RWPE1 (cell line): ENCODE results near the gene PLEK2.

Experiments used
- CTCF ChIA-PET: fragments of 350-600 bp; sonication (Branson Sonifier 250); formaldehyde crosslinking; extraction: SDS; loops from one replicate; lab custom pipeline; 2021; lab: Yijun Ruan, JAX
- POLR2A ChIA-PET: fragments of 400-600 bp; formaldehyde crosslinking; extraction: SDS; loops from one replicate; lab custom pipeline; 2020; ENCODE audit warnings: antibody characterized with exemption; ENCODE audit not compliant: low non-redundant PET; lab: Yijun Ruan, JAX
- DNase-seq: peaks from one replicate; pipeline ENCODE4 v3.0.0; 2012; ENCODE audit warnings: low spot score
- H3K27ac ChIP-seq: fragments of 450-650 bp; 2 replicates; pipeline ENCODE4 v1.5.1; 2017
- CTCF ChIP-seq: fragments of 450-650 bp; conservative IDR thresholded peaks from 2 replicates; pipeline ENCODE4 v1.5.1; 2017; ENCODE audit warnings: low read depth, mild to moderate bottlenecking

PLEK2 gene

DNA sequence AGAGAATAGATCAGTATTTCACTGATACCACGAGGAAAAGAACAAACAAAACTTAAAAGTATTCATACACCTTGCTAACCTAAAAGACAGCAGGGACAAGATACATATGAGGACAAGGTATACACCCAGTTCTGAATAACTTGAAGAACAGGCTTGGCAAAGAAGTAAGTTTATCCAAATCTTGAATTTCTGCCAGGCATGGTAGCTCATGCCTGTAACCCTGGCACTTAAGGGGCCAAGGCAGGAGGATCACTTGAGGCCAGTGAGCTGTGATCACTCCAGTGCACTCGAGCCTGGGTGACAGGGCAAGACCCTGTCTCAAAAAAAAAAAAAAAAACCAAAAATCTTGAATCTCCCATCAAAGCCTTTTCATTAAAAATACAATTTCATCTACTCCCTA is 26.8 kb downstream of the PLEK2 start:
- POLR2A ChIA-PET, result interaction anchor here (0.7 kb wide), 1 partner anchor 27 kb away, joined by 3 read pairs; no protein-coding TSS in a partner anchor
- TF ChIP-seq CTCF, result no peak
- CTCF ChIA-PET, result interaction anchor here (0.6 to 1.2 kb wide), 2 partner anchors 13 to 452 kb away, joined by 3 to 4 read pairs; no protein-coding TSS in a partner anchor
- no peak overlapping the region for H3K27ac ChIP-seq
- no peak for DNase-seq

- no peak for DNase-seq
- POLR2A ChIA-PET, result interaction anchor here (1.0 kb wide), 1 partner anchor 14 kb away, joined by 6 read pairs; no protein-coding TSS in a partner anchor
- H3K27ac ChIP-seq, result no peak overlapping the region
- CTCF ChIA-PET, result no interaction called here
- TF ChIP-seq CTCF, result no peak
These were observed 34.0 kb downstream of the PLEK2 start for GRCh38 chr14:67377916-67378315.

DNA sequence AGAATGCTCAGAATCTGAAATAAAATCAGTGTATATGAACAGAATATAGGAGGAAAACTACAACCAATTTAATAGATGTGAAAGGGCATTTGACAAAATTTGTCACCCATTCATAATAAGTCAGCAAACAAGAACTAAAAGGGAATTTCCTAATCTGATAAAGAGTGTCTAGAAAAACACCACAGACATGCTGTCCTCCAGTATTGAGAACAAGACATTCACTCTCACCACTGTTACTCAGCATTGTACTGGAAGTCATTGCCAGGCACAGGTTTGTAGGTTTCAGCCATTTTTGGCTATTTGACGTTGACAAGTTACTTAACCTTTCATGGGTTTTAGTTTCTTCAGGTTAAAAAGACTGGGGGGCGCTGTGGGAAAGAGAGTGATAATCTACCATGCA is 38.6 kb downstream of the PLEK2 start:
- POLR2A ChIA-PET, result no interaction called here
- CTCF ChIA-PET, result no interaction called here
- DNase-seq, result no peak
- TF ChIP-seq CTCF, result no peak
- no peak overlapping the region for H3K27ac ChIP-seq

DNA sequence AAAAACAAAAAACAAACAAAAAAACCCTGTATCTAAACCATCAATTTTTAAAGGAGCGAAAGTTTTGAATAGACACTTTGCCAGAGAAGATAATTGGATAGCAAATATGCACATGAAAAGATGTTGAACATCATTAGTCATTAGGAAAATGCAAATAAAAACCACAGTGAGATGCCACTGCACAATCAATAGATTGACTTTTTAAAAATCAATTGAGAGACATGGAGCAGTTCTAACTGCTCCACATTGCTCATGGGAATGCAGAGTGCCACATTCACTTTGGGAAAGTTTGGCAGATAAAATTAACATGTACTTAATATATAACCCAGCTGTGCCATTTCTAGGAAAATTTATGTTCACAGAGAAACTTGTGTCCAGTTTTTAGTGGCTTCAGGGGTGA is 39.1 kb downstream of the PLEK2 start:
- ChIA-PET POLR2A (no interaction called here), CTCF (no interaction called here)
- no peak overlapping the region for H3K27ac ChIP-seq
- TF ChIP-seq CTCF, result no peak
- DNase-seq, result no peak

DNA sequence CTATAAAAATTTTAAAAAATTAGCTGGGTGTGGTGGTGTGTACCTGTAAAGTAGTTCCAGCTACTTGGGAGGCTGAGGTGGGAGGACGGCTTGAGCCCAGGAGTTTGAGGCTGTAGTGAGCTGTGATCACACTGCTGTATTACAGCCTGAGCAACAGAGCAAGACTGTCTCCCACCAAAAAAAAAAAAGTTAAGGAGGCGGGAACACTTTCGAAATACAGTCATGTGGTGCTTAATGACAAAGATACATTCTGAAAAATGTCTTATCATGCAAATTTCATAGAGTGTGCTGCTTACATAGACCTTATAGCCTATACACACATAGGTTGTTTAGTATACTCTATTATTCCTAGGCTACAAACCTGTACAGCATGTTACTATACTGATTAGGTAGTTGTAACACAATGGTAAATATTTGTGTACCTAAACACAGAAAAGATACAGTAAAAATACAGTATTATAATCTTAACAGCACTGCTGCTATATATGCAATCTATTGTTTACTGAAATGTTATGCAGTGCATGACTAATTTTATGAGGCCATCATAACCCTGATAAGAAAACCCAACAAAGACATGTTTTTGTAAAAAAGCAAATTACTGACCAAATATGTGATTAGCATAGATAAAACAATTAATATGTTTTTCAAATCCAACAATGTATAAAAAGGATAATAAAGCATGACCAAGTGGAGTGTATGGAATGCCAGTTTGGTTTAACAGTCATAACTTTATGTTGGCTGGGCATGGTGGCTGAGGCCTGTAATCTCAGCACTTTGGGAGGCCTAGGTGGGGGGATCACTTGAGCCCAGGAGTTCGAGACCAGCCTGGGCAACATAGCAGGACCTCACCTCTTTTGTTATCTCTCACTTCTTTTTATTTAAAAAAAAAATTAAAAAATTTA is 40.5 kb downstream of the PLEK2 start:
- CTCF ChIA-PET, result interaction anchor here (1.1 kb wide), 1 partner anchor 13 kb away, joined by 3 read pairs; no protein-coding TSS in a partner anchor
- no peak overlapping the region for H3K27ac ChIP-seq
- POLR2A ChIA-PET, result no interaction called here
- DNase-seq, result no peak
- no peak for TF ChIP-seq CTCF

DNA sequence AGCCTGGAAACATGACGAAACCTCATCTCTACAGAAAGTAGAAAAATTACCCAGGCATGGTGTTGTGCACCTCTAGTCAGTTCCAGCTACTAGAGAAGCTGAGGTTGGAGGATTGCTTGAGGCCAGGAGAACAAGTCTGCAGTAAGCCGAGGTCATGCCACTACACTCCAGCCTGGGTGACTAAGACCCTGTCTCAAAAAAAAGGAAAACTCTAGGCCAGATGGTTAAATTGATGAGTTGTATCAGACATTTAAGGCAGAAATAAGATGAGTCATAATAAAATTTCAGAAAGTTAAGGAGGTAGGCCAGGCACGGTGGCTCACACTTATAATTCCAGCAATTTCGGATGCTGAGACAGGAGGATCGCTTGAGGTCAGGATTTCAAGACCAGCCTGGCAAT is 41.1 kb downstream of the PLEK2 start:
- no peak for TF ChIP-seq CTCF
- CTCF ChIA-PET, result no interaction called here
- H3K27ac ChIP-seq, result no peak overlapping the region
- DNase-seq, result no peak
- POLR2A ChIA-PET, result no interaction called here
